NCI-H748 treated with DMSO at 0.1 percent for 48 hours (cell line): ENCODE results near the gene GADD45A.
"Not testable (repeated sequence)": the region's sequence is repeated elsewhere in the genome, so short reads cannot be mapped to it uniquely, and the experiment has no call there.

ENCODE experiments used
- DNase-seq: peaks from one replicate; lab custom pipeline; 2025; lab: John Stamatoyannopoulos, UW

The GADD45A gene

DNA sequence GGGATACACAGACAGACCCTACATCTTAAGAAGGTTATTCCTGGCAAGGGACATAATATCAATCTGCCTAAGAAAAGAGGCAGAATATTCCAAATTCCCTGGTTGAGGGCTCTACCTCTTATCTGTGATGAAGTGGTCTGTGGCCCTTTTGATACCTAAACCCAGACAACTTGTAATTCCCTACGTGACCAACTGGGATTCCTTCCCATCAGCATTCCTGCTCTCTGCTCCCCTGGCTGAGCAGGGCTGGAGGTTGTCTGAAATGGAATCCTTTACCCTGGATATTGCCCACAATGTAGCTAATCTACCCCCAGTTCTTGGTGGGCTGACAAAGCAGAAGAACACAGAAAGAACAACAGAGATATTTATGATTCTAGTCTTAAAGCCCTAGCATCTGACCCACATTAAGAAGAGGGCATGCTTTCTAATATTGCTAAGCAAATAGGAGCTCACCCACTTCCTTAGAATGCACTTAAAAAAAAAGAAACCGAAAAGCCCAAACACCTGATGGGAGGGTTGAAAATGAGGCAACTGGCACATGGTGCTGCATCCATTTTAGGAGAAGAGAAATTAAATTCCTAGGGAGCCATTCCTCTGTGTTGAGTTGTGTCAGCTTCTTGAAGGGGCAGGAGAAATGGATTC is 36.8 kb downstream of the GADD45A start:
- no peak for DNase-seq

GRCh38 chr1:67722292-67722944 is 37.4 kb downstream of the GADD45A start:
- DNase-seq: no peak

GRCh38 chr1:67723126-67723525 is 38.1 kb downstream of the GADD45A start:
- DNase-seq: no peak

DNA sequence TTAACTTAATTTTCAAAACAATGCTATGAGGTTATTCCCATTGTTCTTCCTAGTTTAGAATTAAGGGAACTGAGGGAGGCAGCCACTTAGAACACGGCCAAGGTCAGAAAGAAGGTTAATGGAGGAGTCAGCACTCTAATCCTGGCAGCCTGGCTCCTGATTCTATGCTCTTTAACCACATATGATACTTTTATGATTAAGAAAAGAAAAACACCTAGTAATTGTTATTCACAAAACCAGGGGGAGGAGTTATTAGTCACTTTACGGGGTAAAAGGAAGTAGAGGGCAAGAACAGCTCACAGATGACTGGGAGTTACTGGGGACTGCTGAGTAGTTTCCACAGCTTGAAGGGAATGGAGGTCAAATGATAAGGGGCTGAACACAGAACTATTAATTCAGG is 38.6 kb downstream of the GADD45A start:
- DNase-seq: no peak

DNA sequence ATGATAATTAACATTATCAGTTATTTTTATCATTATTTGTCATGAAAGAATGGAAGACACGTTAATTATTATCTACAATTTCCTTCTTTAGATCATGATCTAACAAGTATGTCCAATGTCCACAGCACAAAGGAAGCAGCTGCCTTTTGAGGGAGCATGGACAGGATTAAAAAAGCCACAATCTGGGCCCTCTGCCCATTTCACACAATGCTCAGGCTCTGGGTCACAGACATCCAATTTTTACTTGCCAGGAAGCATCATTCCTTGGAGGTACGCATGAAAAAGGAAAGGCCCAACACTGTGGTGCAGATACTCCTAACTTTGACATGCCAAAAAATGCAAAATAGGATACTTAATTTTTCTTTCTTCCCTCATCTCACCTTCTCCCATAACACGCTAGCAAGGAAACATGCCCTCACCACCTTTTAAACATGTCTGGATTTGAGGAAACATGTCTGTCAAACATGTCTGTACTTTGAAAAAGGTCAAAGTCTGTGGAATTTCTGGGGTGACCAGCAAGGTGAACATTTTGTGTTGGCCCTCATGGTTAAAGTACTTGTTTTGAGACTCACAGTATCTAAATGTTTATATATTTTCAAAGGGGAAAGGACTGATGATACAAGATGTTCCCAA is 40.0 kb downstream of the GADD45A start:
- DNase-seq: no peak

DNA sequence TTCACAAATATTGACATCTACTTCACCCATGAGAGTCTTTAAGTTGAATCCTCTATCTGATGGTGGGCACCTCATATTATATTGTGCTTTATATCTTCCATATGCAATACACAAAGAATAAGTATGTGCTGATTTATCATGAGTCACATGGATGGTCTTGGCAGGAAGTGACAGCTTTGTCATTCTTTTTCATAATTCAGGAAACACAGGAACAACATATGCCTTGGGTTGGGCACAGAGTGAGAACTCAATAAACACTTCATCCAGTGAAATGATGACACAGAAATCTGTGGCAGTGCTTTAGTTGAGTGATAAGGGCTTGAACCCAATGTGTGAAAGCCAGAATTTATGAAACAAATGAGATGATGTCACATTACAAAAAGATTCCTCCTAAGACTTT is 41.2 kb downstream of the GADD45A start:
- DNase-seq: no peak

DNA sequence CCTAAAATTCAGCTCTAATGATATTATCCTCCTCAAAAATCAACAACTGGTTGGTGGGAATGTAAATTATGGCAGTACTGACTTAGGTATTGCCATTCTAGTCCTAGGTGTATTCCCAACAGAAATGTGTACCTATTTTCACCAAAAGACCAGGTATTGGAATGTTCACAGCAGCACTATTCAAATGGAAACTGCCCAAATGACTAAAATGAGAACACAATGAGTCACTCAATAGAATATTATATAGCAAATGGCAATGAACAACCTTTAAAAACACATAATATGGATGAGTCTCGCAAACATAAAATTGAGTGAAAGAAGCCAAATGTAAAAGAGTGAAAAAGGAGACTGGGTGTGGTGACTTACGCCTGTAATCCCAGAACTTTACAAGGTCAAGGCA is 44.9 kb downstream of the GADD45A start:
- no peak for DNase-seq

DNA sequence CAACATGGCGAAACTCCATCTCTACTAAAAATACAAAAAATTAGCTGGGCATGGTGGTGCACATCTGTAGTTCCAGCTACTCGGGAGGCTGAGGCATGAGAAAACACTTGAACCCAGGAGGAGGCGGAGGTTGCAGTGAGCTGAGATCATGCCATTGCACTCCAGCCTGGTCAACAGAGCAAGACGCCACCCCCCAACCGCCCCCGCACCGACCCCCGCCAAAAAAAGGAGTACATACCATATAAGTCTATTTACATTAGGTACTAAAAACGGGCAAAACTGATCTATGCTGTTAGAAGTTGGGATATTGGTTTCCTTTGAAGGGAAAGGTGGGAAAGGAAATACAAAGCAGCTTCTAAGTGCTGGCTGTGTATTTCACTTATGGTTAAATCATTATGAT is 45.3 kb downstream of the GADD45A start:
- not testable (repeated sequence) for DNase-seq

GRCh38 chr1:67731322-67731721 is 46.3 kb downstream of the GADD45A start:
- DNase-seq: no peak

DNA sequence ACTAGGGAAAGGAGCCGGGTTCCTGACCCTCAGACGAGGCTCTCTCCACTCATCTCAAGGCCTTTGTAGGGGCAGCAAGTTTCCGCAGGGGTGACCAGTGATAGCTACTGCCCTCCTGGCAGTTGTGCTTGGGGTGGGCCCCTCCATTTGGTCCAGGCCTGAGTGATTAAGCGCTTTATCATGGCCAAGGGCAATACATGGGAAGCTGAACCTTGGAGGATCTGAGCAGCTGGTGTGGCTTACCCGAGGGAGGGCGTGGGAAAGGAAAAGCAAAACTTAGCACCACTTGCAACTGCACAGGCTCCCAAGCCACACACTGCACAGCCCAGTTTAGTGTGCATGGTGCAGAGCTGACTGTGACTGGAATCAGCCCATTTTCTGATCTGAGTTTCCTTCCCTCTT is 47.8 kb downstream of the GADD45A start:
- no peak for DNase-seq

GRCh38 chr1:67733681-67734322 is 48.8 kb downstream of the GADD45A start:
- DNase-seq: no peak

DNA sequence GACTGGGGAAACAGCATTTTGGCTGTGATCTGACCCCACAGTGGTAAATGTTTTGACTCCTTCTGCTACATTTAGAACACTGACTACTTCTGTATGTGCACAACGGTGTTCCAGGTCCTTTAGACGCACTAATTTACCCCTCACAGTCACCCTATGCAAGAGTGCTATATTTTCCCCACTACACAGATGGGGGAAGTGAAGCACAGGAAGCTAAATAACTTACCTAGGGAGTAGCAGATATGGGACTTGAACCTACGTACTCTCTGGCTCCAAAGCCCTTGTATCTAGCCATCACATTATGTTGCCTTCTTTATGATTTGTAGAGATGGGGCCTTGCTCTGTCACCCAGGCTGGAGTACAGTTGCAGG is 49.3 kb downstream of the GADD45A start:
- DNase-seq: no peak

DNA sequence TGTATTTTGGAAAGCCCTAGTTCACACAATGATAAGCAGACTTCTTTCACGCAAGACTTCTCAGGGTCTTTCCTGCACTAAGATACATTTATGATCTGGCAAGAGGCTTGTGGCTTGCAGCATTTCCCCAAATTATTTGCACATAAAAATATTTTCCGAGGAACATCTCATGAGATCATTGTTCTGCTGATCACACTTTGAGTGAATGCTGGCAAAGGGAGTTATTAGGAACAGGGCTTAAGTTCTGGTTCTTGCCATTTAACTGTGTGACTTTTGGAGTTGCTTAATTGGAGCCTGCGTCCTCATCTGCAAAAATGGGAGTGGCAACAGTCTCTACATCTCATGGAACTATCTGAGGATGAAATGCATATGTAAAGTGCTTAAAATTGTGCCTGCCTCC is 50.2 kb downstream of the GADD45A start:
- no peak for DNase-seq

DNA sequence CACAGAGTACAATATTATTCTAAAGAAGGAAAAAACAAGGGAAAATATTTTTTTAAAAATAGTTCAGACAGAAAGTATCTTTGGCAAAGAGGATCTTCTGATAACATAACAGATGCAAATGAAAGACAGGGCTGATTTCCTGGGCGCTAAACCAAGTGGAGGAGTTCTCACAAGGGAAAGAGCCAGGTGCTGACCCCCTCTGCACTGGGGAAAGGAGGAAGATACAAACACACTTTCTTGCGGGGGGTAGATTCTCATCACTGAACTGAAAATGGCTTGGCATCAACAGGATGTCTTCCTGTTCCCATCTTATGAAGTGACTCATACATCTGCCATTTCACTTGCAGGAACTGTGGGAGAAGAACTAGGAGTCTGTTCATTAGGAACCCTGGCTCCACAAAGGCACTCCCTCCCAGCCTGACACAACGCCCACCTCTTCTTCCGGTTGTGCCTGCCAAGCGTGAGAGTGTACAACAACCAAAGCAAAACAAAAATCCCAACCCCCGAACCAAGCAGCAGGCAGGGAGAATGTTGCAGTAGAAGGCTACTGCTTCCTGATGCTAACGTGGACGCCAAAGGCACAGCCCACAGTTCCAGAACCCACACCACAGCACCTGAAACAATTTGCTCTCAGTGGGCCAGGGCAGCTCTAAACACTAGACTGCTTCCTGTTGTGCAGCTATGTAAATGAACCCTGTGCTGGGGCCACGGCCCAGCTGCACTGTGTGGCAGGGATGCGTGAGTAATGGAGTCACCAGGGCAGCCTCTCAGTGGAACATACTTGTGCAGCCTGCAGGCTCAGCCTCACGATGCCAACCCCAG is 51.0 kb downstream of the GADD45A start:
- DNase-seq: peak; percentile 30

- DNase-seq: no peak
These were observed 51.7 kb downstream of the GADD45A start for GRCh38 chr1:67736750-67737149.

DNA sequence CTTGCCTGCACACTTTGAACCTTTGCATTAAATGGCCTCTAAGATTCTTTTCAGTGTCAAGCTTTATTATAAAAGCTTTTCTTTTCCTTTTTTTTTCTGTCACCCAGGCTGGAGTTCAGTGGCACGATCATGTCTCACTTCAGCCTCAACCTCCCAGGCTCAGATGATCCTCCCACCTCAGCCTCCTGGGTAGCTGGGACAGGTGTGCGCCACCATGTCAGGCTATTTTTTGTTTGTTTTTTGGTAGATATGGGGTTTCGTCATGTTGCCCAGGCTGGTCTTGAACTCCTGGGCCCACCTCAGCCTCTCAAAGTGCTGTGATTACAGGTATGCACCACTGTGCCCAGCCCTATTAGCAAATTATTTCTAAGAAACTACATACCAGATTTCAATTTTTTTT is 52.9 kb downstream of the GADD45A start:
- no peak for DNase-seq
